Glomerular endothelial cell (primary cell): ENCODE results near the gene SLC35F5. TPM values are rescaled to one million over a fixed set of nuclear protein-coding genes. Genes with fewer than 3 reads are reported as not detected.
"Not testable (repeated sequence)": the region's sequence is repeated elsewhere in the genome, so short reads cannot be mapped to it uniquely, and the experiment has no call there.

Source experiments
- DNase-seq: peaks from one replicate; pipeline ENCODE4 v3.0.0-alpha.2; 2011; ENCODE audit warnings: low read depth, low spot score; ENCODE audit errors: extremely low read depth
- total RNA-seq: library from RNA; depleted of rRNA; stranded (reverse); fragments of >200 nt; gene quantifications from 2 replicates; pipeline ENCODE4 v1.2.3, GENCODE V29; 2015

SLC35F5 gene
- total RNA-seq, 1 donor from 2014 or later, result 60.3 TPM

DNA sequence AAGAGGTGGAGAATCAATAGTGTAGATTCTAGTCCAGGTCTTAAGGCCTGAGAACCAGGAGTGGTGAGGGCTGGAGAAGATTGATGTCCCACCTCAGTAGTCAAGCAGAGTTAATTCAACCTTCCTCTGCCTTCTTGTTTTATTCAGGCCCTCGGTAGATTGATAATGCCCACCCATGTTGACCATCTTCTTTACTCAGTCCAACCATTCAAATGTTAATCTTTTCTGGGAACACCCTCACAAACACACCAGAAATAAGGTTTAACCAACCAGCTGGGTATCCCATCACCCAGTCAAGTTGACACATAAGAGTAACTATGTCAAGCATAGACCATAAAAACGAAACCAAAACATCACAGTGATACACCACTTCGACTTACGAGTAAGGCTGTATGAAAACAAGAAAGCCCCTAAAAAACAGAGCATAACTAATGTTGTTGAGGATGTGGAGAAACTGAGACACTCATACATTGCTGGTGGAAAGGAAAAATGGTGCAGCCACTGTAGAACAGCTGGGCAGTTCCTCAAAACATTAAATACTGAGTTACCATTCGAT lies 57.5 kb downstream of the SLC35F5 start:
- DNase-seq, result no peak

DNA sequence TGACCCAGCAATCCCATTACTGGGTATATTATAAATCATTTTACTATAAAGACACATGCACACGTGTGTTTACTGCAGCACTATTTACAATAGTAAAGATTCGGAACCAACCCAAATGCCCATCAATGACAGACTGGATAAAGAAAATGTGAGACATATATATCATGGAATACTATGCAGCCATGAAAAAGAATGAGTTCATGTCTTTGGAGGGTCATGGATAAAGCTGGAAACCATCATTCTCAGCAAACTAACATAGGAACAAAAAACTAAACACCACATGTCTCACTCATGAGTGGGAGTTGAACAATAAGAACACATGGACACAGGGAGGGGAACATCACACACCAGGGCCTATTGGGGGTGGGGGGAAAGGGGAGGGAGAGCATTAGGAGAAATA lies 58.2 kb downstream of the SLC35F5 start:
- DNase-seq, result not testable (repeated sequence)

DNA sequence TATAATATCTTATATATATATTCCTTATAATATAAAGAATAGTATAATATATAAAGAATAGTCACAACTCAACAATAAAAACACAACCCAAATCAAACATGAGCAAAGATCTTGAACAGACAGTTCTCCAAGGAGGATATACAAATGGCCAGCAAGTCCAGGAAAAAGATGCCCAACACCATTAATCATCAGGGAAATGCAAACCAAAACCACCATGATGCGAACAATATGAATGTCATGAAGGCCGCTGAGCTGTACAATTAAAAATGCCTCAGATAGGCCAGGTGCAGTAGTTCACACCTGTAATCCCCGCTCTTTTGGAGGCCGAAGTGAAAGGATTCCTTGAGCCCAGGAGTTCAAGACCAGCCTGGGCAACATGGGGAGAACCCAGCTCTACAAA lies 58.9 kb downstream of the SLC35F5 start:
- no peak for DNase-seq

DNA sequence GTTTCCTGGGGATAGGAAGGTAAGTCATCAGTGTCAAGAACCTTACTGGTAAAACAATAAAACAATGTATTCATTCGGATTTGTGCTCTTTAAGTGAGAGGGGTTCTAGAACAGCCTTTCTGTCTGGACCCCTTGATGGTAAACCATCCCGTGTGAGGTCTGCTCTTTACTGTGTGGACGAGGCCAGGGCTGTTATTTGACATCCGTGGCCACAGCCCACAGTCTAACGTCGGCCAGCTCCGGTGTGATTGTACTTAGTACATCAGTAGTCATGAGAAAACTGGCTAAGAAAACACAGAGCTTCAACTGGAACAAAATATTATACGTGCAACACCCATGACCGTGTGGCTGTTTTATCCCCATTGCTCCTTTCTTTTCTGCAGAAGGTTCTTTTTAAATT lies 62.0 kb downstream of the SLC35F5 start:
- DNase-seq, result no peak

DNA sequence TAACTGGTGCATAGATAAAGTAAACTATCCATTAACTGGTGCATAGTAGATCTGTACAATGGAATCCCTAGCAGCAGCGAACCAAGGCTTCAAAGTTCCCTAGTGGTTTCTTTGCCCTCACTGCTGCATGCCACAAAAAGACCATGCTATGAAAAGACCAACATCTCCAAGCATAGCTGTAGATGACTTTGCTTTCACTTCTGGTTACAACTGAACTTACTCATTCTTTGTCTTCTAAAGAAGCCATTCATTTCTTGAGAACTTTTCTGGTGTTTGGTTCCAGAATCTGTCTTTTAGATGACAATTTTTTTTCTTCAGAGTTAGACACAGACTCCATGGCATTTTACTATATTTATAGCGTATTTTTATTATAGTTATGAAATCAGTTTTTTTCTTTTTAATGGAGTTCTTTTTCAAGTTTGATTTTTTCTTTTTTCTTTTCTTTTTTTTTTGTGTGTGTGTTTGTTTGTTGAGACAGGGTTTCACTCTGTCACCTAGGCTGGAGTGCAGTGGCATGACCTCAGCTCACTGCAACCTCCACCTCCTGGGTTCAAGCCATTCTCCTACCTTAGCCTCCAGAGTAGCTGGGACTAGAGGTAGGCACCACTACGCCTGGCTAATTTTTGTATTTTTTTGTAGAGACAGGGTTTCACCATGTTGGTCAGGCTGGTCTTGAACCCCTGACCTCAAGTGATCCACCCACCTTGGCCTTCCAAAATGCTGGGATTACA lies 63.6 kb downstream of the SLC35F5 start:
- DNase-seq, result no peak

DNA sequence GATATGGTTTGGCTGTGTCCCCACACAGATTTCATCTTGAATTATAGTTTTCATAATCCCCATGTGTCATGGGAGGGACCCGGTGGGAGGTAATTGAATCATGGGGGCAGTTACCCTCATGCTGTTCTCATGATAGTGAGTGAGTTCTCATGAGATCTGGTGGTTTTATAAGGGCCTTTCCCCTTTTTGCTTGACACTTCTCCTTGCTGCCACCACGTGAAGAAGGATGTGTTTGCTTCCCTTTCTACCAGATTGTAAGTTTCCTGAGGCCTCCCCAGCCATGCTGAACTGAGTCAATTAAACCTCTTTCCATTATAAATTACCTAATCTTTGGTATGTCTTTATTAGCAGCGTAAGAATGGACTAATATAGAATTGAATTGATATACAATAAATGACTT lies 65.6 kb downstream of the SLC35F5 start:
- DNase-seq, result not testable (repeated sequence)

DNA sequence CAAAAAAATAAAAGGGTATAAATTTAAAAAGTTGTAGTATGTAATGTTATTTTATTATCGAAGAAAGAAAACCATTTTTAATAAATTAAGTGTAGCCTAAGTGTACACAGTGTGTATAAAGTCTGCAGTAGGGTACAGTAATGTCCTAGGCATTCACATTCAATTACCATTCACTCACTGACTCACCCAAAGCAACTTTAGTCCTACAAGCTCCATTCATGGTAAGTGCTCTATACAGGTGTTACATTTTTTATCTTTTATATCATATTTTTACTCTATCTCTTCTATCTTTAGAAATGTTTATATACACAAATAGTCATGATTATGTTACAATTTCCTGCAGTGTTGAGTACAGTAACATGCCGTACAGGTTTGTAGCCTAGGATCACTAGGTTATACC lies 69.9 kb downstream of the SLC35F5 start:
- DNase-seq, result no peak

DNA sequence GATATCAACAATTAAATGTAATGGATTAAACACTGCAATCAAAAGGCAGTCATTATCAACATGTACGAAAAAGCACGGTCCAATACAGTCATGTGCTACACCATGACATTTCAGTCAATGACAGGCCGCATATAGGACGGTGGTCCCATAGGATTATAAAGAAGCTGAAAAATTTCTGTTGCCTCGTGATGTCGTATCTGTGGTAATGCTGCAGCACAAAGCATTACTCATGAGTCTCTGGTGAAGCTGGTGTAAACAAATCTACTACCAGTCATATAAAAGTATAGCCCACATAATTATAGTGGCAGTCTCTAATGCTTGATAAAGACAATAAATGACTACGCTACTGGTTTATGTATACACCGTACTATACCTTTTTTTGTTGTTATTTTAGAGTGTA lies 71.0 kb downstream of the SLC35F5 start:
- DNase-seq, result no peak

DNA sequence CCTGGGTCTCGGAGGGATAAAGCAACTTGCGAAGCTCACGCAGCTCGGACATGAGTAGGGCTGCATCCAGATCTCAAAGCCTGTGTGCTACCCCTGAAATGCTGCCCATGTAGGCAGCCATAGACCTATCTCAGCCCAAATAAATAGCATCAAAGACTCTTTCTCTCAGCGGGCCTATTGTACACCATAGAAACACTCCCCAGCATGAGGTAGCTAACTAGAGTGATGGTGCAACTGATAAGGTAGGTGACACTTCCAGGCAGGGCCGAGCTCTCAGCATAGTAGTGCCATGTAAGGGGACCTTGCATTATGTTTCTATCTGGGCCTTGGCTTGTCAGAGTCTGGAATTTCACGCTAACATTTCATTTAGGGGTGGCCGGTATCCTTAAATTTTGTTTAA lies 77.0 kb downstream of the SLC35F5 start:
- DNase-seq, result no peak

DNA sequence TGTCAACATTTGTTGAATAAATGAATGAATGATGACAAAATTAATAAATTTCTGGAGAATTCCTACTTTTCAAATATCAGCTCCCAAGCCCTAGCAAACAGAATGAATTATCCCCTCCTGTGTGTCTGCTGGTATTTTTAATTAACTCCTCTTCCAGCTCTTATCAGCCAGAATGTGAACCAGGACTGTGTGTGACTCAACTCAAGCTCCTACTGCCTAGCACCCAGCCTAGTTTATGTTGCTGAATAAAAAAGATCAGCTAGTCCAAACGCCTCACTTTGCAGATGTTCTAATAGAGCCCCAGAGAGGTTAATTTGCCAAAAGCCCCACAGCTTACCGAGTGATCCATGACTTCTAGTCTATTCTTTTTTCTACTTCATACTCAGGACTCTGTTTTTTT lies 79.1 kb downstream of the SLC35F5 start:
- no peak for DNase-seq

DNA sequence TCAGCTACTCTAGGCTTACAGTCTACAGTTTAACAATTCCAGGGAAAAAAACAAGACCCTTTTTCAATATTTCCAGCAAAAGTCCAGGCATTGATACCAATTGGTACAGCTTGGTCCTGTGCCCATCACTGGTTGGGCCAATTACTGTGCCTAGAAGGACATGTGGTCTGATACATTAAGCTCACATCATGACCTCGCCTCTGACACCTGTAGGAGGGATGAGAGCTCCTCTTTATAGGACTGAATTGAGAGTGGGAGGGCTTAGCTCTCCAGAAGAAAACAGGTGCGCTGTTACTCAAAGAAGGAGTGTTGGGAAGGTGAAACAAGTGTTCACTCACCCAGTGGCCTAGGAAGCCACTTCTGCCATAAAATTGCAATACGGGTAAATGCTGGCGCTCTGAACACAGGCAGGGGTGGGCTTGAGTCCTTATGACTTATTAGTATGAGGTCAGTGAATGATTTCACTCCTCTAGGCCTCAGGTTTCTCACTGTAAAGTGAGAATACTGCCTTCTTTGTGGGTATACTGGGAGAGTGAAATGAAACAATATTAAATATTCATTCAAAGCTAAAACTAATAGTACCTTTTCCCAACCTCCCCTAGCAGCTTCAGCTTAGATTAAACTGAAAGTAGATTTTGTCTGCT lies 79.7 kb downstream of the SLC35F5 start:
- no peak for DNase-seq

DNA sequence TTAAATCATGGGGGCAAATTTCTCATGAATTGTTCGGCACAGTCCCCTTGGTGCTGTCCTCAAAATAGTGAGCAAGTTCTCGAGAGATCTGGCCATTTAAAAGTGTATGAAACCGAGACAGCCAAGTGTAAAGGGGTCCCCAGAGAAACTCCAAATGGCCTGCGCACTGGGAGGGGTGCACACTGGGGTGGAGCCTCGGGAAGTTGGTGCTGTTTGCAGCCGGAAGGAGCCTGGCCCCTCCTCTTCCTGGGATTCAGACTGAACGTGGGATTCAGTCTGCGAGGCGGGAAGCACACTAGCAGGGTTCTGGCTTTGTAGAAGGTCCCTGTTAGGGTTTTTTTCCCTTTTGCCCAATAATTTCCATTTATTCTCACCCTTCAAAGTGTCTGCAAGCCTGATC lies 80.6 kb downstream of the SLC35F5 start:
- no peak for DNase-seq

DNA sequence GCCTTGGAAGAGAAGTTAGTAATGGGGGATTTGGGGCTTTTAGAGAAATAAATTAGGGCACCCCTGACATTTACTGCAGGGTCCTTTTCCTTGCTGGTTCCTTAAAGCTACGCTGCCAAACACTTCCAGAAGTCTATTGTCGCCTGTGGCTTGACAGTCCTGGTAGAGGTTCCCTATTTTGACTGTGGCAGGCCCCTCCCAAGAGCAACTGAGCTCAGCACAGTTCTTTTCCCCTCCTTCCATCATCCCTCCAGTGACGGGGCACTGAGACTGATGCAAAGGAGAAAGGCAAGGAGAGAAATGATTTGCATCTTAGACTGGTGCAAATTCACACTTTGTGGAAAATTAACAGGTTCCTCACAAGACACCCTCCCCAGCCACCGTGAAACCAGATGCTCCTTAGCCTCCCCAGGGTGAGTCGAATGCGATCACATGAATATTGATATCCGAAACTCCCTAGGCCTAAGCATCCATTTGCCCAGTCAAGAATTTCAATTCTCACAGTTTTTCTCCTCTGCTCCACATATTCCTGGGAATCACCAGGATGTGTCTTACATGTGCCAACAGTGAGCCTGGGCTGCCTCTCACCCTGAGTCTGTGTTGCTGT lies 84.0 kb downstream of the SLC35F5 start:
- DNase-seq, result no peak

DNA sequence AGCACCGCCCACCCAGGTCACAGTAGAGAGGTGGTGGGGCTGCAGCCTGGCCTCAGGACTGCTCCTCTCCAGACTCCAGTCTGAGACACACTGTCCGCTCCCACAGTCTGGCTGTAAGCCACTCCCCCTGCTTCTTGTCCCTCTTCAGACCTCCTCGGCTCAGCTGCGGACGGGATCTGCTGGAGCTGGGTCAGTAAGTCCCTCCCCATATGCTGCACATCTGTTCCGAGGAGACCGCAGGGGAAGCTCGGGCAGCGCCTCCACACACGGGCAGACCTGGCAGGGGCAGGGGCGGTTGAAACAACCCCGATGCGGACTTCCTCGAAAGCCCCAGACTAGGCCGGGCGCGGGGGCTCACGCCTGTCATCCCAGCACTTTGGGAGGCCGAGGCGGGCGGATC lies 87.4 kb downstream of the SLC35F5 start:
- not testable (repeated sequence) for DNase-seq

DNA sequence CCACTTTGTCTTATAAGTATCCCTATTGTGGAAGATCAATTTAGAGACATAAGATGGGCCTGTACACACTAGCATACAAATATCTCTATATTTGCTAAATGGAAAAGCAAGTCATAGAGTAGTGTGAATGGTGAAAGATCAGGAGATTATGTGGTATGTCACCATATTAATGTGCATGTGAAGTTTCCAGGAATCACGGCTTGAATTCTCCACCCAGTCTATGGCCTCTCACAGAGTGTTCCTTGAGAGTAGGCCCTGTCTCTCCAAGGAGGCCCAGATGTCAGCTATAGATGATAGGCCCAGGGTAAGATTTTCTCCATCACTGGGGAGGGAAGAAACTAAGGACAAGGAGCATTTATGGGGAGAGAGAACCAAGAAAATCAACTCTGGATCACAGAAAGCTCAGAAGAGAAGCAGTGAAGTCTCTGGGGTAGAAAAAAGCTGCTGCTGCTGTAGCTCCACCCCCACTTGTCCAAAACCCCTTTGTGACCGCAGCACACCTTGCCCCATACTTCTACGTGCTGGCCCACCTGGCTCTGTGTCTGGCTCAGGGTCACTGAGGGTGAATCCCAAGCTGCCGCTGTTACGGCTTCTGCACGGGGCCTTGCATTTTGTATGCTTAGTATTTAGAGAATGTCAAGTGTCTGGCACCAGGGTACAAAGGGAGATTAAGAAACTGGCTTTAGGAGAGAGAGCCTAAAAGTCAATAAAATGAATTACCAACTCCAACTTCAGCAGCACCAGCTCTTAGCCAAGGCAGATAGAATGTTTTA lies 91.5 kb downstream of the SLC35F5 start:
- not testable (repeated sequence) for DNase-seq

DNA sequence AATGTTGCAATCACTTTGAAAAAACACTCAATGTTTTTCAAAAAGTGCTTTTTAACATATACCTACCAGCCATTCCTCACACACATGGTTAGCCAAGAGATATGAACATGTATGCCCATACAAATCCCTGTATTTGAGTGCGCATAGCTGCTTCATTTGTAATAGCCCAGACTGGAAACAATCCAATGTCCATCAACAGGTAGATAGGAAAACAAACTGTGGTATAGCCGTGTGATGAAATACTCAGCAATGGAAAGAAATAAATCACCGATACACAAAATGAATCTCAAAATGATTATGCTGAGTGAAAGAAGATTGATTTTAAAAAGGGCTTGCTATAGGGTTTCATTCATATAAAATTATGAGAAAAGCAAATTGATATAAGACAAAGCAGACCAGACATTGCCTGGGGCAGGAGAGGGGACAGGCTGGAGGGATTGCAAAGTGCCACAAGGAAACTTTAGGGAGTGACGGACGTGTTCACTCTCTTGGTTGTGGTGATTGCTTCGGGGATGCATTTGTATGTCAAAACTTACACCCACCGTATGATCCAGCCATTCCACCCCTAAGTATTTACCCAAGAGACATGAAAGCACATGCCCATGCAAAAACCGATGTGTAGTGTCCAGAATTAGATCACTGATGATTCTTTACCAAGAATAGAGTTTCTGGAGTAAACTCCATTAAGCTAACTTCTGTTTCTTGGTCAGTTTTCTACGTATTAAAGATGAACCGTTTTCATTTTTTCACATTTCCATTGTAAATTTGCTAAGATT lies 93.0 kb downstream of the SLC35F5 start:
- DNase-seq, result not testable (repeated sequence)
